HEK293T (cell line): ENCODE results near the gene SEMA3C.

Experiments used
- CTCF ChIA-PET: fragments of 350-600 bp; formaldehyde crosslinking; extraction: SDS; loops from one replicate; lab custom pipeline; 2021; ENCODE audit warnings: antibody characterized with exemption, inconsistent platforms; lab: Yijun Ruan, JAX
- POLR2A ChIA-PET: fragments of 350-600 bp; formaldehyde crosslinking; extraction: SDS; loops from one replicate; lab custom pipeline; 2020; ENCODE audit warnings: antibody characterized with exemption, inconsistent platforms; lab: Yijun Ruan, JAX
- DNase-seq: peaks from one replicate; pipeline ENCODE4 v3.0.0; 2012; ENCODE audit warnings: mixed read lengths; ENCODE audit errors: extremely low spot score
- ARNT ChIP-seq: fragments of 450-650 bp; IDR thresholded peaks from 2 replicates; pipeline ENCODE4 v1.6.1; 2017; ENCODE audit warnings: mild to moderate bottlenecking
- BHLHE40 ChIP-seq: fragments of 450-650 bp; IDR thresholded peaks from 2 replicates; pipeline ENCODE4 v1.6.1; 2016; ENCODE audit warnings: mild to moderate bottlenecking, moderate library complexity, borderline replicate concordance
- CTBP1 ChIP-seq: fragments of 450-650 bp; IDR thresholded peaks from 2 replicates; pipeline ENCODE4 v1.6.1; 2016; ENCODE audit warnings: borderline replicate concordance
- ELF4 ChIP-seq: fragments of 450-650 bp; IDR thresholded peaks from 2 replicates; pipeline ENCODE4 v1.6.1; 2017; ENCODE audit warnings: antibody characterized with exemption
- FOXA1 ChIP-seq: fragments of 450-650 bp; IDR thresholded peaks from 2 replicates; pipeline ENCODE4 v1.6.1; 2016; ENCODE audit warnings: mild to moderate bottlenecking
- FOXK2 ChIP-seq: fragments of 450-650 bp; IDR thresholded peaks from 2 replicates; pipeline ENCODE4 v1.6.1; 2016; ENCODE audit warnings: mild to moderate bottlenecking
- FOXM1 ChIP-seq: fragments of 450-650 bp; IDR thresholded peaks from 2 replicates; pipeline ENCODE4 v1.6.1; 2017; ENCODE audit warnings: mild to moderate bottlenecking, borderline replicate concordance
- HDGF ChIP-seq: fragments of 450-650 bp; IDR thresholded peaks from 2 replicates; pipeline ENCODE4 v1.6.1; 2017; ENCODE audit warnings: antibody characterized with exemption, borderline replicate concordance
- L3MBTL2 ChIP-seq: fragments of 450-650 bp; conservative IDR thresholded peaks from 2 replicates; pipeline ENCODE4 v1.6.1; 2016; ENCODE audit warnings: mild to moderate bottlenecking
- LEF1 ChIP-seq: fragments of 450-650 bp; IDR thresholded peaks from 2 replicates; pipeline ENCODE4 v1.6.1; 2017; ENCODE audit warnings: mild to moderate bottlenecking, borderline replicate concordance
- NFRKB ChIP-seq: fragments of 450-650 bp; IDR thresholded peaks from 2 replicates; pipeline ENCODE4 v1.6.1; 2016; ENCODE audit warnings: mild to moderate bottlenecking, moderate library complexity
- PKNOX1 ChIP-seq: fragments of 450-650 bp; IDR thresholded peaks from 2 replicates; pipeline ENCODE4 v1.6.1; 2016
- SP1 ChIP-seq: fragments of 450-650 bp; IDR thresholded peaks from 2 replicates; pipeline ENCODE4 v1.6.1; 2017
- SUZ12 ChIP-seq: fragments of 450-650 bp; IDR thresholded peaks from 2 replicates; pipeline ENCODE4 v1.6.1; 2016; ENCODE audit warnings: mild to moderate bottlenecking
- TARDBP ChIP-seq: fragments of 450-650 bp; IDR thresholded peaks from 2 replicates; pipeline ENCODE4 v1.6.1; 2016
- ZNF384 ChIP-seq: fragments of 450-650 bp; IDR thresholded peaks from 2 replicates; pipeline ENCODE4 v1.6.1; 2016

Gene SEMA3C

GRCh38 chr7:80908360-80908797, 10.5 kb downstream of the SEMA3C start:
- TF ChIP-seq NFRKB: no peak
- TF ChIP-seq TARDBP: no peak
- TF ChIP-seq ARNT: no peak
- TF ChIP-seq ZNF384: no peak
- TF ChIP-seq PKNOX1: no peak
- TF ChIP-seq SP1: no peak
- no peak for TF ChIP-seq SUZ12
- TF ChIP-seq L3MBTL2: no peak
- no peak for TF ChIP-seq FOXK2
- TF ChIP-seq FOXA1: no peak
- TF ChIP-seq ELF4: no peak
- no peak for TF ChIP-seq FOXM1
- ChIA-PET POLR2A (interaction anchor here (2.1 kb wide), 1 partner anchor 11 kb away, joined by 14 read pairs; the partner anchor contains the start of gene SEMA3C), CTCF (no interaction called here)
- no peak for DNase-seq

GRCh38 chr7:80907612-80908011, 11.2 kb downstream of the SEMA3C start:
- POLR2A ChIA-PET: no interaction called here
- CTCF ChIA-PET: interaction anchor here (1.6 kb wide), 1 partner anchor 8 kb away, joined by 5 read pairs; no protein-coding TSS in a partner anchor
- no peak for DNase-seq
- no peak for TF ChIP-seq FOXM1
- no peak for TF ChIP-seq HDGF
- TF ChIP-seq SP1: no peak
- no peak for TF ChIP-seq SUZ12
- no peak for TF ChIP-seq ARNT
- TF ChIP-seq L3MBTL2: no peak
- no peak for TF ChIP-seq FOXK2
- TF ChIP-seq LEF1: no peak
- no peak for TF ChIP-seq TARDBP
- TF ChIP-seq PKNOX1: no peak
- no peak for TF ChIP-seq BHLHE40
- no peak for TF ChIP-seq NFRKB
- no peak for TF ChIP-seq ELF4
- TF ChIP-seq FOXA1: no peak
- no peak for TF ChIP-seq CTBP1
- TF ChIP-seq ZNF384: no peak

GRCh38 chr7:80907141-80907601, 11.7 kb downstream of the SEMA3C start:
- ChIA-PET POLR2A (no interaction called here), CTCF (interaction anchor here (1.6 kb wide), 1 partner anchor 9 kb away, joined by 5 read pairs; no protein-coding TSS in a partner anchor)
- DNase-seq: no peak
- TF ChIP-seq TARDBP (no peak), SUZ12 (no peak), ELF4 (no peak), L3MBTL2 (no peak), ZNF384 (no peak), FOXA1 (no peak), FOXM1 (no peak), HDGF (no peak), BHLHE40 (no peak)

- ChIA-PET POLR2A (interaction anchor here (0.6 kb wide), 1 partner anchor 165 kb away, joined by 3 read pairs; no protein-coding TSS in a partner anchor), CTCF (interaction anchor here (0.8 kb wide), 1 partner anchor 8 kb away, joined by 4 read pairs; no protein-coding TSS in a partner anchor)
- no peak for DNase-seq
- TF ChIP-seq CTBP1: no peak
Observed at GRCh38 chr7:80905334-80905733, 13.5 kb downstream of the SEMA3C start.

GRCh38 chr7:80902716-80903308, 16.0 kb downstream of the SEMA3C start:
- TF ChIP-seq BHLHE40 (no peak), SP1 (no peak), L3MBTL2 (no peak), FOXM1 (no peak)
- DNase-seq: no peak
- CTCF ChIA-PET: no interaction called here
- POLR2A ChIA-PET: no interaction called here

GRCh38 chr7:80902019-80902418, 16.8 kb downstream of the SEMA3C start:
- TF ChIP-seq PKNOX1: no peak
- TF ChIP-seq L3MBTL2: no peak
- no peak for TF ChIP-seq LEF1
- TF ChIP-seq HDGF: no peak
- no peak for TF ChIP-seq FOXK2
- no peak for TF ChIP-seq FOXM1
- ChIA-PET CTCF (no interaction called here), POLR2A (no interaction called here)
- DNase-seq: no peak
